RWPE1 (cell line): ENCODE measurements around the gene ATP8A2.

Experiments
- CTCF ChIA-PET: fragments of 350-600 bp; sonication (Branson Sonifier 250); formaldehyde crosslinking; extraction: SDS; loops from one replicate; lab custom pipeline; 2021; lab: Yijun Ruan, JAX
- POLR2A ChIA-PET: fragments of 400-600 bp; formaldehyde crosslinking; extraction: SDS; loops from one replicate; lab custom pipeline; 2020; ENCODE audit warnings: antibody characterized with exemption; ENCODE audit not compliant: low non-redundant PET; lab: Yijun Ruan, JAX
- DNase-seq: peaks from one replicate; pipeline ENCODE4 v3.0.0; 2012; ENCODE audit warnings: low spot score
- H3K27ac ChIP-seq: fragments of 450-650 bp; 2 replicates; pipeline ENCODE4 v1.5.1; 2017
- TF ChIP-seq, protein P1 (sequence below): fragments of 450-650 bp; conservative IDR thresholded peaks from 2 replicates; pipeline ENCODE4 v1.5.1; 2017; ENCODE audit warnings: low read depth, mild to moderate bottlenecking

ATP8A2 gene

DNA sequence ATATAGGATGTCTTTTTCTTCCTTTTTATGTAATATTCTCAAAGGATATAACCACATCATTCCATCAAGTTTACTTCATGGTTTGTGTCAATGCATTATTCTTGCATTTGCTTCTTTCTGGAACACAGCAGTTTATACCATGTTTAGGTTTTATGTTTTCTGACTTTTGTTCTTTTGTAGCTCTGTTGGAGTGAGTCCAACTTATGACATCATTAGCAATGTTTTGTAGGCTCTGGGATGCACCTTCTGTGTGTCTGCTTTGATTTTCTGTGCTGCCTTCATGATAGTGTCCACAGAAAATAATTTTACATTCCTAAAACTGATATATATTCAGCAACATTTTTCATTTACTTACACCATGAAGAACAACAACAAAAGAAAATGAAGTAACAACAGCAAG lies 611.1 kb downstream of the ATP8A2 start:
- H3K27ac ChIP-seq: no peak overlapping the region
- POLR2A ChIA-PET: no interaction called here
- CTCF ChIA-PET: no interaction called here
- TF ChIP-seq, protein P1, sequence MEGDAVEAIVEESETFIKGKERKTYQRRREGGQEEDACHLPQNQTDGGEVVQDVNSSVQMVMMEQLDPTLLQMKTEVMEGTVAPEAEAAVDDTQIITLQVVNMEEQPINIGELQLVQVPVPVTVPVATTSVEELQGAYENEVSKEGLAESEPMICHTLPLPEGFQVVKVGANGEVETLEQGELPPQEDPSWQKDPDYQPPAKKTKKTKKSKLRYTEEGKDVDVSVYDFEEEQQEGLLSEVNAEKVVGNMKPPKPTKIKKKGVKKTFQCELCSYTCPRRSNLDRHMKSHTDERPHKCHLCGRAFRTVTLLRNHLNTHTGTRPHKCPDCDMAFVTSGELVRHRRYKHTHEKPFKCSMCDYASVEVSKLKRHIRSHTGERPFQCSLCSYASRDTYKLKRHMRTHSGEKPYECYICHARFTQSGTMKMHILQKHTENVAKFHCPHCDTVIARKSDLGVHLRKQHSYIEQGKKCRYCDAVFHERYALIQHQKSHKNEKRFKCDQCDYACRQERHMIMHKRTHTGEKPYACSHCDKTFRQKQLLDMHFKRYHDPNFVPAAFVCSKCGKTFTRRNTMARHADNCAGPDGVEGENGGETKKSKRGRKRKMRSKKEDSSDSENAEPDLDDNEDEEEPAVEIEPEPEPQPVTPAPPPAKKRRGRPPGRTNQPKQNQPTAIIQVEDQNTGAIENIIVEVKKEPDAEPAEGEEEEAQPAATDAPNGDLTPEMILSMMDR: no peak
- DNase-seq: no peak

GRCh38 chr13:25987987-25988386 lies 616.2 kb downstream of the ATP8A2 start:
- DNase-seq: no peak
- ChIA-PET POLR2A (no interaction called here), CTCF (no interaction called here)
- TF ChIP-seq, protein P1: no peak
- no peak overlapping the region for H3K27ac ChIP-seq

- CTCF ChIA-PET: no interaction called here
- TF ChIP-seq, protein P1: no peak
- no peak overlapping the region for H3K27ac ChIP-seq
- DNase-seq: no peak
- POLR2A ChIA-PET: no interaction called here
Observed at GRCh38 chr13:25988661-25989060, 616.9 kb downstream of the ATP8A2 start.

DNA sequence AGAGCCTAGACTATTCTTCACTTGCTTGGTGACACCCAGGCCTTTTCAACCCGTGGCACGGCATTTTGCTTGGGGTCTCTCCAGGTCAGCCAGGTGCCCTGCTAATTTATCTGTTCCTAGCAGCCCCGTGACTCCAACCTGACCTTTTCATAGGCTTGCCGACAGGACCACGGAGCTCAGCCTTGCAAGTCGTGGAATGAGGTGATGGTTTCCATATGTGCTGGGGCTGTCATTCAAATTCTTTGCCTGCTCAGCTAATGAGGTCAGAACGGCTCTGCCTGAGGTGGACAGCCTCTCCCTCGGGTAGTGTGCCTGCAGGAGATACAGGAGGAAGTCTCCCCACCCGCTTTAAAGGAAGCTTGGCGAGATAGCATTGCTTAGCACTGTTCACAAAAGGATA lies 619.0 kb downstream of the ATP8A2 start:
- TF ChIP-seq, protein P1: no peak
- POLR2A ChIA-PET: no interaction called here
- DNase-seq: no peak
- no peak overlapping the region for H3K27ac ChIP-seq
- CTCF ChIA-PET: interaction anchor here (0.5 kb wide), 1 partner anchor 174 kb away, joined by 5 read pairs; no protein-coding TSS in a partner anchor

GRCh38 chr13:25992076-25992475 lies 620.3 kb downstream of the ATP8A2 start:
- POLR2A ChIA-PET: no interaction called here
- TF ChIP-seq, protein P1: no peak
- H3K27ac ChIP-seq: no peak overlapping the region
- DNase-seq: no peak
- CTCF ChIA-PET: interaction anchor here (0.7 to 0.8 kb wide), 2 partner anchors 8 to 255 kb away, joined by 3 to 5 read pairs; no protein-coding TSS in a partner anchor

- H3K27ac ChIP-seq: no peak overlapping the region
- CTCF ChIA-PET: no interaction called here
- POLR2A ChIA-PET: no interaction called here
- no peak for DNase-seq
- TF ChIP-seq, protein P1: no peak
Observed at GRCh38 chr13:26007261-26008125, 635.7 kb downstream of the ATP8A2 start.
